ENCODE data around the gene CTBS.
"Not testable (repeated sequence)": the region's sequence is repeated elsewhere in the genome, so short reads cannot be mapped to it uniquely, and the experiment has no call there.

The CTBS gene, protein sequence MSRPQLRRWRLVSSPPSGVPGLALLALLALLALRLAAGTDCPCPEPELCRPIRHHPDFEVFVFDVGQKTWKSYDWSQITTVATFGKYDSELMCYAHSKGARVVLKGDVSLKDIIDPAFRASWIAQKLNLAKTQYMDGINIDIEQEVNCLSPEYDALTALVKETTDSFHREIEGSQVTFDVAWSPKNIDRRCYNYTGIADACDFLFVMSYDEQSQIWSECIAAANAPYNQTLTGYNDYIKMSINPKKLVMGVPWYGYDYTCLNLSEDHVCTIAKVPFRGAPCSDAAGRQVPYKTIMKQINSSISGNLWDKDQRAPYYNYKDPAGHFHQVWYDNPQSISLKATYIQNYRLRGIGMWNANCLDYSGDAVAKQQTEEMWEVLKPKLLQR
- total RNA-seq, result 9.8 to 13.8 reads per million in 2 experiments

DNA sequence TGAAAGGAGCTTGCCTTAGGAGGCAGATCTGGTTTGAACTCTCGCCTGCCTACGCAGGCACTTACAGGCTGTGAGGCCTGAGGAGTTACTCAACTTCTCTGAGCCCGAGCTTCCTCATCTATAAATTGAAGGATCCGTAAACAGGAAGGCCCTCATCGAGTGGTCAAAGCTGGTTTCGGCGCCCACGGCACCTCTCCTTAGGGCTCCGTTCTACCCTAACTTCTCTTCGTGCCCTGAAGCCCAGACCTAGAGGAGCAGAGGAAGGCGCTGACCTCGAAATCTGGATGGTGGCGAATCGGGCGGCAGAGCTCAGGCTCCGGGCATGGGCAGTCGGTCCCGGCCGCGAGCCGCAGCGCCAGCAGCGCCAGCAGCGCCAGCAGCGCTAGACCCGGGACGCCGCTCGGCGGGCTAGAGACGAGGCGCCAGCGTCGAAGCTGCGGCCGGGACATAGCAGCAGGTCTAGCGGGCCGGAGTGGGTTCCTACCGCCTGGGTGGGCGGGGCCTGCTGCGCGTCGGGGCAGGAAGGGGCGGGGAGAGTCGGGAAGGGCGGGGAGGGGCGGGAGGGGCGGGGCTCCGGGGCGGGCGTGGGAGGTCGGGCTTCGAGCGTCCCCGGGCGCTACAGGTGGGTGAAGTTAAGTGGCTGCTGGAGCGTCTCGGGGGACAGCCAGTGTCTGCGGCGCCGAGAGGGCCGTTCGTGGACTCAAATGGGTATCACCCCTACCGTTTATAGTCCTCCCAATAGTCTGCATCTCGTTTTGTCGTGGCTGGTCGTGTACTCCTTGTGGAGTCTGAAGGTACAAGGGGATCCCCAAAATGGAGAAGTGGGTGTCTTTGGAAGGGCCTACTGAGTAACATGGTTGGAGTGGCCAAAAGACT lies at the start of gene CTBS:
Gene CTBS, minus strand, starts transcription at position 474 of the 876 bp plus-strand sequence. Its CDS starts 25 bp downstream, at position 449.
- peak; percentile 79 for DNase-seq (ENCODE audit: low read depth)

DNA sequence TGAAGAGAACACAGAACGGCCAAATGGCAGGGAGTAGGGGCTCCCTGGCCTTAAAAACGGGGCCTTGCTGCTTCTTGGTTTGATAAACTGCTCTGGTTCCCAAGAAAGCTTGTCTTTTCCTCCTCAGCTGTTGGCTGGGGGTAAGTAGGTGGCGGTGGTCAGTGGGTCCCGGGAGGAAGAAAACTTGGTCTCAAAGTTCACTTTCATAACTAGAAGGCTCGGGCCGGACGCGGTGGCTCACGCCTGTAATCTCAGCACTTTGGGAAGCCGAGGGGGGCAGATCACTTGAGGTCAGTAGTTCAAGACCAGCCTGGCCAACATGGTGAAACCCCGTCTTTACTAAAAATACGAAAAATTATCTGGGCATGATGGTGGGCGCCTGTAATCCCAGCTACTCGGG lies 47.3 kb upstream of the CTBS start:
- no peak for DNase-seq (ENCODE audit: low read depth)

DNA sequence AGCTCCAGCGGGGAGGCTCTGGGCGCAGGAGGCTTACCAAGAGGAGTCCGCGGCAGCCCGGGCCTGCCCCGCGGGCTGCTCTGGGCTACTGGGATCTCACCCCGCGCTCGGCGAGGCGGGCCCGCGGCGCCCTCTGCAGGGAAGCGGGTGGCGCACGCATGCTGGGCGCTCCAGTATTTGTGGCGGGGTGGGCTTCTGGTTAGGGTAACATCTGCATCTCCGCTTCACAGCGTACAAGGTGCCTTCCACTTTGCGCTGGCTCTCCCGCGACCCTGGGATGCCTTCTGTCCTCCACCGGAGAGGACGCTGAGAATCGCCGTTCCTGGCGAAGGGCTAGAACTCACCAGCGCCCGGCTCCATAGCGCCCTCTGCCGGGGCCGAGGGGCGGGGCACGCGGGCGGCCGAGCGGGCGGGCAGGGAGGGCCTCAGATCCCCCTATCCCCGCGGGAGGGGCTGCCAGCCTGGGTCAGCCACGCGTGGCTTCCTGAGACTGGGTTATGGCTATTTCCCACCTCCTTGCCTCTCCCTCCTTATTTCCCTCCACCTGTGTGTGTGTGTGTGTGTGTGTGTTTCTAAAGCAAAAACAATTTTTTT lies 46.6 kb upstream of the CTBS start:
- peak; percentile 53 for DNase-seq (ENCODE audit: low read depth)

DNA sequence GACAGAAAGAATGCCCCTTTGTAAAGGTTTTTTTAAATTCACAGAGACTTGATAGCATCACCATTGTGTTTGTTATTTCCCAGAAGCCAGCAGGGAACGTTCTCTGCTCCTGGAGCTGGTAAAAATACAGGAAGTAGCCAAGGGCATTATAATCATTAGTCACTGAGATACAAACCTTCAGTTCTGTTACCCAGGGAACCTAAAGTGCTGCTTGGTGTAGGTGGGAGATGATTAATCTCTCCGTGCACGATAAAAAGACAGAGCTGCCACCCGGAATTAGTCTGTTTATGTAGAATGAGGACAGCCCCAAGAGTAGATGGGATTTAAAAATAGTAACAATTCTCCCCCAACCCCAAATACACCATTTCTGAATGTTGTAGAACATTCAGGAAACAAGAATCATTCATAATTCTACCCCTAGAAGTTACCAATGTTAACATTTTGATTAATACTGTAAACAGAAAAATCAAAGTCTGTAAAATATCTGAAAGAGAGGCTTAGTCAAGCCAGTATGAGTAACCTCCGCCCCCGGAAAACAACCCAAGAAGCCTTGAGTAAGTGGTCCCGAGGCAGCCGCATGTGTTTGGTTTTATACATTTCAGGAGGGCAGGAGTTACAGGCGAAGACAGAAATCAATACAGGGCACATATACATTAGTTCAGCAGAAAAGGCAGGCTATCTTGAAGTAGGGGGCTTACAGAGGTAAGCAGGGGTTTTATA lies 45.3 kb upstream of the CTBS start:
- DNase-seq (ENCODE audit: low read depth), result no peak

DNA sequence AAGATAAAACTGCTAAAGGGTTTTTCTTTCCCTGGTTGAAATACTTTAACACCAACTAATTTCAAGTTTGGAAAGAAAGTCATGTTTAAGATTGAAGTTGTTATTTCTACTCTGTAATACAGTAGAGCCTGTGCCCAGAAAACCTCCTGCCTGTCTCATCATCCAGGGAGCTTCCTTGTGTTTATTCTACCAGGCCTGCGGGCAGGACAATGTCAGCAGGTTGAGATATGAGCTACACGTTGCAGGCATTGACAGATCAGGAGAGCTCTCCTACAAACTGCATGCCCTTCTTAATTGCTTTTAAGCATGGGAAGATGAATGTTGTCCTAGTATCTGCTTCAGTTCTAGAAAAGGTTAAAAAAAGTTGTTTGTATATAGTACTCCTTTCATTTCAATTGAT lies 43.1 kb upstream of the CTBS start:
- no peak for DNase-seq (ENCODE audit: low read depth)

DNA sequence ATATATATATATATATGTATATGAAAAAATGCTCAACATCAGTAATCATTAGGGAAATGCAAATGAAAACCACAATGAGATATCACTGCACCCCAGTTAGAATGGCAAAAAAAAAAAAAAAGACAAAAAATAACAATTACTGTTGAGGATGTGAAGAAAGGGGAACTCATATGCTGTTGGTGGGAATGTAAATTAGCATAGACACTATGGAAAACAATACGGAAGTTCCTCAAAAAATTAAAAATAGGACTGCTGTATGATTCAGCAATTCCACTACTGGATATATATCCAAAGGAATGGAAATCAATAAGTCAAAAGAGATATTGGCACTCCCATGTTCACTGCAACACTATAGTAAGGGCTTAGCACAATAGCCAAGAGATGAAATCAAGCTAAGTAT lies 41.5 kb upstream of the CTBS start:
- no peak for DNase-seq (ENCODE audit: low read depth)

DNA sequence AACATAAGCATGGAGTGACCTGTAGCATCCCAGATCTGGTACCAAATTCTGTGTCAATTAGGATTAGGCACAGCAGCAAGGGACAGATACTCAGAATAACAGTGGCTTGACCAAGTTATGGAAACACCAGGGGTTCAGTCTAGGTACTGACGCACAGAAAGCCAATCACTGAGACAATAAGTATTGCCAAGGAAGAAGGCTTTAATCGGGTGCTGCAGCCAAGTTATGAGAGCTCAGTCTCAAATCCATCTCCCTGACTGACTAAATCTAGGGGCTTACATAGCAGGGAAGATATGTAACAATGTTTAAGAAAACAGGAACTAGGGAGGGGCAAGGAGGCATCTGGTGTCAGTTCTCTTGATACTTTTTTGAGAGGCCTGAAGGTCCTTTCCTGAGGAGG lies 39.6 kb upstream of the CTBS start:
- no peak for DNase-seq (ENCODE audit: low read depth)

DNA sequence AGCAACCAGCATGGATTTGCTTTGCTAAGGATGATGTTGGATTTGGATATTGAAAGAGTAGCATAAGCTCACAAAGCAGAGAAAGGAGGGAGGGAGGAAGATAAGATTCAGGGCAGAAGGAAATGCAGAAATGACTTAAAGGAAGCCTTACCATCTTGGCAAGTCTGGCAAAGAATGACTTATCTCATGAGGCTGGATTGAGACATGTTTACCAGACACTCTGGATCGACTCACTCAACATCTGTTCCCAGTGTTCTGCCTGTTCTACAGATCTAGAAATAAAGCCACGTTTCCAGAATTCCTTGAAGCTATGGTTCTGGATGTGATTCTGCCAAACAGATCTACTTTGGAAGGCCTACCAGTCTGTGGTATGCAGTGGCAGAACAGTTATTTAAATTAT lies 38.8 kb upstream of the CTBS start:
- no peak for DNase-seq (ENCODE audit: low read depth)

DNA sequence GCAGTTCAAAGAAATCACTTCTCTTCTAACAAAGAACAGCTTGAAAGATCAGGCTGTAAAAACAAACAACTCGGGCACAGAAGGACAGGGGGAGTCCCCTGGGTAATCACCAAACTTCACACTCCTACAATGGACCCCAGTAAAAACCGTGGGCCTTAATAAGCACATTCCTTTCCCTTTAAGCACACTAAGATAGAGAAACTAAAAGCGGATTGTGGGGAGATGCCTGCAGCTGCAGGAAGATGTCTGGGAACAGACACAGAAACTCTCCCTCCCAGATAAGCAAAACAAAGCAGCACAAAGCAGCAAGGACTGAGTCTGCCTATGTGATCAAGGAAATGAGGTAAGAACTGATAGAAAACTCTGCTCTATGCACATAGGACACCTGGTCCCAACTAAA lies 37.6 kb upstream of the CTBS start:
- no peak for DNase-seq (ENCODE audit: low read depth)

DNA sequence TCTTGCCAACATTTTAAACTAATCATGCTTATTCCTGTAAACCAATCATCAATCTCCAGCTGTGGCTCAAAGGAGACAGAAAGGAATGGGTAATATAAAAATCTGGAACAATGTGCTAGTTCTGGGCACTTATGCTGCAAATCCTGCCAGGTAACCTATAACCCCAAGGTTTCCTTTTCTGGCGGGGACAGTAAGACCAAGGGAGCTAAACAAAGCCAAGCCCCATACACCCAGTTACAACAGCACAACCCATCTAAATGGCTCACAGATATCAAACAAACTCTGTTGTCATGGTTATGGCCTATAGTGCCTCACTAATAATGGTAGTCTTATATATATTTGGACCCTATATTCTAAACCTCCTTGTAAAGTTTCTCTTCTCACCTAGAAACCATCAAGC lies 36.9 kb upstream of the CTBS start:
- DNase-seq (ENCODE audit: low read depth), result no peak

DNA sequence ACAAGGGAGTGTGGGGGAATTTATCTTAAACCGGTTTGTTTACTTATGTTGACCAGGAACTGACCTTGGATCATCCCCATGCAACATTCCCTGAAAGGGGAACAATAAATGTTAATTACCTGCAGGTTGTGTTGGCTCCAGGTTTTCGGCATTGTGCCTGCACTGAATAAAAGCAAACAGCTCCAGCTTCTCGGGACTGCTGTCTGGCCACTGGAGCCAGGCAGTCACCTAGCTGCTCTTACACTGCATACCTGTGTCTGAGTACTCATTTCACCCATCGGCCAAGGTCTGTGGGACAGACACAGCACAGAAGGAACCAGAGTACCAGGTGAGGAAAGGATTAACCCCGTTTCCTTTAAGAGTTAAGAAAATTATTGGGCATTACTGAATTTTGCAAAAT lies 32.7 kb upstream of the CTBS start:
- no peak for DNase-seq (ENCODE audit: low read depth)

DNA sequence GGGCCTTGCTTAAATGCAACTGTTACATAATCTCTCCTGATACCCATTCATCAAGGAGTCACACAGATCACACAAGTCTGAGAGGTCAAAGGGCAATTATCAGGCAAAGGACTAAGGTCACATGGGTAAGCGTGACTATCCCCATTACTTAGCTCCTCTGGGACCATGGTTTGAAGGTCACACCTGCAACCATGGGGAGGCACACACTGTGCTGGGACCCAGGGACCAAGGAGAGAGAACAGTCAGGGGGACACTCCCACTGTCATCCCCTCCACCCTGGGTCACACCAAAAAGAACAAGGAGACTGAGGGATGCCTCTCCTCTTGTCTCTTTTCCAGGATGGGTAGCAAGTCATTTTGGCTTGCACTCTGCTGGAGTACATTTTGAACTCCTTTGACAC lies 30.9 kb upstream of the CTBS start:
- DNase-seq (ENCODE audit: low read depth), result no peak

DNA sequence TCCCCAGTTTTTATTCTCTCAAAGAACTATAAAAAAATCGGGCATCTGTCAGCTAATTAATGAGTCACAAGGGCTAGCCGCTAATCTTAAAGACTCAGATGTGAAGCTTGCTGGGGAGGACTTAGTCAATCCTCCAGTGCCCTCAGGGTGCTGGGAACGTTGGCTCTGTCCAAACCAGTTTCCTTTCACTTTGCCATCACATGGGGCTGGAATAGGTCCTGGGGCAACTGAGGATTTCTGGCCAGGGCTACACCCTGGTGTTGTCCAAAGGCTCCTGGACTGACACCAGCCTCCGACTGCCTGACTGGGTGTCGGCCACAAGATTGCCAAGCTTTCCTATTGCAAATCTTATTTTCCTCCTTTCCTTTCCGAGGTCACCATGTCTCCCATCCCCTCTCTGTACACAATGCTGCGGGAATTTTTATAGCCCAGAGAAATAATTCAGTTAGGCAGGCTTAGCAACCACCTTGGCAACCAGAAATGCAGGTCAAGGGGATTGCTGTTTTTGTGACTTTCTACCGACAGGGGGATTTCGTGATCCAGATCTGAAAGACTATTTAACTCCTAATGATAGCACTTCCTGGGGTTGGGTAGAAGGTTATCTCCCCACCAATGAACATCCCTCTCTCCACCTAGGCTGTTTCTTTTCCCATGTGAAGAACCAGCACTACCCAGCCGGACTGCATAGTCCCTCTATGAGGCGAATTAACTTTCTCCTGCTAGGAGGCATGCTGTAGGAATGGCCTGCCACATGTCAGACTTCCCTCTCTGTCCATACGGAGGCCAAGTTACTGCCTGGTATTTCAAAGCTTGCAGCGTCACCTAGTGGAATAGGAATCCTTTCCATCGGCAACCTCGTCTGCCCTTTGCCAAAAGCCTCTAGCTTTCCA lies 29.9 kb upstream of the CTBS start:
- no peak for DNase-seq (ENCODE audit: low read depth)

DNA sequence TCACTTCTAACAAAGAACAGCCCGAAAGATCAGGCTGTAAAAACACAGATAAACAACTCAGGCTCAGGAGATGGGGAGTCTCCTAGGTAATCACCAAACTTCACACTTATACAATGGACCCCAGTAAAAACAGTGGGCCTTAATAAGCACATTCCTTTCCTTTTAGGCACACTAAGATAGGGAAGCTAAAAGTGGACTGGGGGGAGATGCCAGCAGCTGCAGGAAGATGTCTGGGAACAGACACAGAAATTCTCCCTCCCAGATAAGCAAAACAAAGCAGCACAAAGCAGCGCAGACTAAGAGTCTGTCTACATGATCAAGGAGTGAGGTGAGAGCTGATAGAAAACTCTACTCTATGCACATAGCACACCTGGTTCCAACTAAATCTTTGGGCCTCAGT lies 29.0 kb upstream of the CTBS start:
- no peak for DNase-seq (ENCODE audit: low read depth)

DNA sequence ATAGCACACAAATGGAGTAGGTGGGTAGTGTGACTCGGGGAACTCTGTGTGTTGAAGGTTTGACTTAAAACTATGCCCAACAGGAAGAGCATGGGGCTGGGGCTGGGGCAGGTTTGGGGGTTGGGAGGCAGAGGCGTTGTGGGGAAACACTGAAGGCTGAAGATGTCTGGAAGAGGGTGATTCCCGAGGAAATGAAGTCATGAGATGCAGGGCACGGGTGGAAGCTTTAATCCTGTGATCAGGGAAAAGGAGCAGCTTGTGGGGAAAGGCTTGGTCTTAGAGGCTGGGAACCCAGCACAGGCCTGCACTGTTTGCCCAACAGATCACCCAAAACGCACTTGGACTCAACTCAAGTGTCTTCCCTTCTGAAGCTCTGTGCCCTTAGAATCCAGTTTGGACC lies 26.6 kb upstream of the CTBS start:
- no peak for DNase-seq (ENCODE audit: low read depth)

DNA sequence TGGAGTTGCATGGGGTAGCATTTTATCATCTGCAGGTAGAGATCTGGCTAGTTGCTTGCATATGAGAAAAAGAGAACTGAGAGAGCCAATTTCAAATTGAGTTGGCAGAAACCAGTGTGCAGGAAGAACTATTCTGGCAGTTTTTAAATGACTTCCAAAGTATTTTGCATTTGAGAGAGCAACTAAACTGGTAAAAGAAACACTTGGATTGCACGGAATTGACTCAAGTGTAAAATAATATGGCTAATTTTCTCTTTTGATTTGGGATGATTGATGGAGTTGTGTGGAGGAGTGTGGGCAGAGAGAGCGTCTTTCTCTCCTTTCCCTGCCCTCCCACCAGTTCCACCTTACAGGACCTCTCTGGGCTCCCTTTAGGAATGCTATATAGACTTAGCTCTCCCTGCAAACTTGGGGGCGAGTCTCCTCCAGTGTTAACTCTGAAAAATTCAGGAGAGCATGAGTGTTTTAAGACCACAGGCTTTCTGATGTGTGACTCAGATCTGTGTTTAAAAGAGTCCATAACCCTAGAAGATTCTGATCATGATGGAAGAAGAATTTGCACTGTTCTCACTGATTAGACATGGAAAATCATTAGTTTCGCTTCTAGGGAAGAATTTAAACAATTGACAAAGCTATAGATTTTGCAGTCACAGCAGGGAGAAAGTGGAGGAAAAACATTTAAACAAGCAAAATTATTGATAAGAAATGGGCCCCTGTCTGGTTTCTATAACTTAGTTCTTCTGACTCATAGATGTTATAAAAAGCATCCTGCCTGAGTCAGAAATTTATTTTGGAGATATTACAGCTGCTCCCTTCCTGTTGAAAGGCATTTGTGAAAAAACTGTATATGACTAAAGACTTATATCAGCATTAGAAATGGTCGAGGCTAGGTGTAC lies 24.9 kb upstream of the CTBS start:
- no peak for DNase-seq (ENCODE audit: low read depth)

DNA sequence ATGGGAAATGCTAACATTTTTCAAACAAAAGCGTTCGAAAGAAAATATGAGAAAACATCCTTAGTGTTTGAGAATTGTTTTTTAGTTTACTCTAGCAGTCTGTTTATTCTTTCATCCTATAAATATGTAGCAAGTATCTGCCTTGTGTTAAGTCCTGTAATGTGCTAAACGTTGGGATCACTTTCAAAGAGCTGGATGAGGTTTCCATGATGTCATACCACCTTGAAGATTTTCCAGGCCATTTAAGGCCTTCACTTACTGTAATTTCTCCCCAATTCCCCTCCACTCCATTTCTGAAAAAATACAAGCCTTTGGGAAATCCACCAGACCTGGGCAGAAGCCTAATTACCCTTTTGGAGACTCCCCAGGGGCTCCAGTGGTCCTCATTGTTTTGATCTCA lies 24.2 kb upstream of the CTBS start:
- no peak for DNase-seq (ENCODE audit: low read depth)

DNA sequence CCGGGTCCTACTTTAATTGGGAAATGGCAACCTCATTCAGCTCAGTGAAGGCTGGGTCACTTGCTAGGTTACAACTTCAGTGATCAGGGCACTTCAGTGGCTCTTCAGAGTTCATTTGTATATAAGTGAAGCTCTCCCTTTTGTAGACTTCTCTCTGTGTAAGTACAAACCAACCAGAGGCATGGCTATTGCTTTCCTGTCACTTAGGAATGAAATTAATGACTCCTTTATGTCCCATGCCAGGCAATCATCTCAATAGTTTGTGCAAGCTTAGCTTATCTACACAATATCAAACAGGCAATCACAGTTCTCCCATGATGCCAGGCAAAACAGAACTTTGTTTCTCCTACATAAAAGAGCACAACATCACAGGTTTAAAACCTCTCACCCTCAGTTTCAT lies 22.8 kb upstream of the CTBS start:
- DNase-seq (ENCODE audit: low read depth), result no peak

DNA sequence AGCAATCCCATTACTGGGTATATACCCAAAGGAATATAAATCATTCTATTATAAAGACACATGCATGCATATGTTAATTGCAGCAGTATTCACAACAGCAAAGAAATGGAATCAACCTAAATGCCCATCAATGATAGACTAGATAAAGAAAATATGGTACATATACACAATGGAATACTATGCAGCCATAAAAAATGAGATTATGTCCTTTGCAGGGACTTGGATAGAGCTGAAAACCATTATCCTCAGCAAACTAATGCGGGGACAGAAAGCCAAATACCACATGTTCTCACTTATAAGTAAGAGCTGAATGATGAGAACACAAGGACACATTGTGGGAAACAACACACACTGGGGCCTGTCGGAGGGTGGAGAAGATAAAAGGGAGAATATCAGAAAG lies 20.7 kb upstream of the CTBS start:
- DNase-seq (ENCODE audit: low read depth), result not testable (repeated sequence)

DNA sequence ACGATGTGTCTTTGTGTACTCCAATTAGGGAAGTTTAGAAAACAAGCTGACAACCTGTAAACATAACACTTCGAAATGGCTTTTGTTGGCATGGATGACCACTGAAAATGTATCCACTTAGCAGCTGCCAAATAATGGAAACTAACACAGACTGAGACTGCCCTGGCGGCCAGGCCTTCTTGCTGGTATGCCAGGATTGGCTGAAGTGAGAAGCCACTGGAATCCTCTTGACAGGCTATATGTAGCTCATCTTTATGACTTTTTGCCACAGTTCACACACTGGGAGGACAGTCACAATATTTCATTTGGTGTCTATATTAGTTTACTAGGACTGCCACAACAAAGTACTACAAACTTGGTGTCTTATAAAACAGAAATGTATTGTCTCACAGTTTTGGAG lies 12.9 kb upstream of the CTBS start:
- DNase-seq (ENCODE audit: low read depth), result no peak

Measured in T follicular helper cell (primary cell).